ENCODE results near the gene CMIP. TPM values are rescaled to one million over a fixed set of nuclear protein-coding genes. Genes with fewer than 3 reads are reported as not detected.

CMIP gene
- total RNA-seq, 1 experiment from 2014 or later: 48.2 TPM

DNA sequence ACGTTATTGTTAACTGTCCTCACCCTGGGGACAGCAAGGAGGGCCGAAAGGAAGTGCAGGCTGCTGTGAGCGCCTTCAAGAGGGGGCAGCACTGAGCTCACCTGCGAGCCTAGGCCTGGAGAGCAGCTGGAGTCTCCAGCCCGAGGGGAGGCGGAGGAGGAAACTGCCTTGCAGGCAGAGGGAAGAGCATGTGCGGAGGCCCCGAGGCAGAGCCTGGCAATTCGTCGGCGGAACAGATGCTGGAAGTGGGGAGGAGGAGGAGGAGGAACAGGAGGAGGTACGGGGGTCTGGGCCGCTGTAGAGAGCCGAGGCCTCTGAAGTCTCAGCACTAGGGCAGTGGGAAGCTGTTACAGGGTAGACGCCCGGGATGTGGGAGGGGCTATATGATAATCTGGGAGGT is 284.8 kb downstream of the CMIP start:
- Histone ChIP-seq H3K14ac (ENCODE audit: insufficient read depth, low read length) (0 out of 2 replicates have a peak overlapping the region, but pooled peaks have one; percentile 3), H3K9ac (ENCODE audit: extremely low read depth, insufficient read length, low read length) (no peak overlapping the region), H3K27ac (ENCODE audit: insufficient read length, low read depth, low read length) (no peak overlapping the region), H2BK15ac (ENCODE audit: low read depth, low read length) (no peak overlapping the region), H2BK20ac (ENCODE audit: low read depth, low read length, poor library complexity, severe bottlenecking) (no peak overlapping the region), H3K27me3 (ENCODE audit: insufficient read depth, low read length) (no peaks in the 10 kb centered on the region), H4K20me1 (ENCODE audit: control insufficient read depth, insufficient read depth, insufficient read length) (no peaks in the 10 kb centered on the region), H3T11ph (ENCODE audit: low read length) (no peak overlapping the region), H3K23me2 (ENCODE audit: insufficient read length, low read depth, low read length, poor library complexity, severe bottlenecking) (peaks cover 3% of the 10 kb centered on the region), H2AK5ac (ENCODE audit: insufficient read length, low read length) (no peak overlapping the region), H3K4me2 (ENCODE audit: insufficient read depth, insufficient read length, low read length) (no peak overlapping the region), H2BK12ac (ENCODE audit: insufficient read length, low read depth, low read length) (no peak overlapping the region), H3K9me3 (ENCODE audit: control insufficient read depth, low read depth, low read length) (no peaks in the 10 kb centered on the region), H3K4me1 (ENCODE audit: insufficient read depth, low read length) (no peaks in the 10 kb centered on the region; the same call in 1 of the 2 replicates), H2AFZ (ENCODE audit: low read length) (no peak overlapping the region), H4K8ac (replicated peaks; ENCODE audit: insufficient read length, low read depth, low read length) (no peak overlapping the region), H3K18ac (ENCODE audit: insufficient read length, low read depth, low read length) (no peak overlapping the region), H4K91ac (ENCODE audit: insufficient read length, low read depth, low read length) (no peak overlapping the region), H3K79me1 (ENCODE audit: insufficient read depth, low read depth, low read length, poor library complexity, severe bottlenecking) (no peaks in the 10 kb centered on the region), H2BK5ac (ENCODE audit: insufficient read length, low read length) (no peak overlapping the region), H4K5ac (ENCODE audit: insufficient read length, low read depth, low read length) (no peak overlapping the region), H3K23ac (ENCODE audit: insufficient read length, low read depth, low read length) (no peak overlapping the region), H2BK120ac (ENCODE audit: low read depth, low read length, poor library complexity, severe bottlenecking) (no peak overlapping the region), H3K79me2 (ENCODE audit: insufficient read depth, low read length) (no peaks in the 10 kb centered on the region), H3K4ac (ENCODE audit: low read depth, low read length) (no peak overlapping the region), H3K56ac (ENCODE audit: insufficient read length, low read depth, low read length) (no peak overlapping the region)
- Mint-ChIP-seq H3K36me3 (ENCODE audit: insufficient read depth in 1 of 3, low read depth in 3 of 3) (no peaks in the 10 kb centered on the region), H3K27me3 (ENCODE audit: low read depth) (peaks cover 4% of the 10 kb centered on the region), H3K27ac (peak overlapping the region; percentile 84 to 95 (median 91)), H3K4me3 (peak overlapping the region; percentile 43 to 70), H3K9me3 (peaks cover 0 to 4% of the 10 kb centered on the region in 2 experiments; a peak in 2 of 5 replicates), H3K4me1 (peaks cover 26 to 41% of the 10 kb centered on the region in 2 experiments)
- TF ChIP-seq CTCF (conservative IDR thresholded peaks at IDR 0.05): peak; percentile 67
- no CpG with 5 or more reads among the region's 16 CpGs for WGBS (ENCODE audit: extremely low coverage, insufficient read length, low lambda C conversion rate)
- DNase-seq: peak; percentile 96

Data from H9 (cell line).